HG03558 (cell line): ENCODE measurements around the gene SLC25A3.
"Not testable (repeated sequence)": the region's sequence is repeated elsewhere in the genome, so short reads cannot be mapped to it uniquely, and the experiment has no call there.

Source experiments
- ATAC-seq: cut with Tn5 transposase; IDR thresholded peaks from one replicate; pipeline ENCODE4 v1.9.1; 2021; ENCODE audit warnings: moderate number of reproducible peaks; ENCODE audit not compliant: unreplicated experiment; ENCODE audit errors: extremely low read depth

The SLC25A3 gene

GRCh38 chr12:98592825-98593322 lies 612 bp upstream of the SLC25A3 start:
- ATAC-seq, result peak; percentile 1

- no peak for ATAC-seq
These were observed 757 bp downstream of the SLC25A3 start for GRCh38 chr12:98594050-98594835.

- no peak for ATAC-seq
These were observed 1.9 kb downstream of the SLC25A3 start for GRCh38 chr12:98595243-98595988.

- ATAC-seq, result not testable (repeated sequence)
These were observed 3.8 kb downstream of the SLC25A3 start for GRCh38 chr12:98597313-98597712.

GRCh38 chr12:98601924-98602323 lies 8.4 kb downstream of the SLC25A3 start:
- ATAC-seq, result no peak

GRCh38 chr12:98606359-98606988 lies 13.0 kb downstream of the SLC25A3 start:
- no peak for ATAC-seq

- no peak for ATAC-seq
These were observed 17.1 kb downstream of the SLC25A3 start for GRCh38 chr12:98610596-98610995.

GRCh38 chr12:98612696-98613334 lies 19.3 kb downstream of the SLC25A3 start:
- ATAC-seq, result peak; percentile 57

GRCh38 chr12:98618952-98619351 lies 25.5 kb downstream of the SLC25A3 start:
- no peak for ATAC-seq

GRCh38 chr12:98635657-98636323 lies 42.3 kb downstream of the SLC25A3 start:
- ATAC-seq, result peak; percentile 86

GRCh38 chr12:98637068-98637467 lies 43.6 kb downstream of the SLC25A3 start:
- ATAC-seq, result no peak

- ATAC-seq, result no peak
These were observed 44.5 kb downstream of the SLC25A3 start for GRCh38 chr12:98638009-98638408.

GRCh38 chr12:98639491-98639890 lies 46.0 kb downstream of the SLC25A3 start:
- ATAC-seq, result no peak

- not testable (repeated sequence) for ATAC-seq
These were observed 49.3 kb downstream of the SLC25A3 start for GRCh38 chr12:98642801-98643200.

GRCh38 chr12:98644433-98644711 lies 50.9 kb downstream of the SLC25A3 start:
- peak; percentile 12 for ATAC-seq

- peak; percentile 81 for ATAC-seq
These were observed 51.5 kb downstream of the SLC25A3 start, which contains the start of the genes APAF1 and IKBIP for GRCh38 chr12:98644712-98645571. APAF1 (plus strand) TSS chr12:98645290; CDS start chr12:98648360, 3,070 bp downstream. IKBIP (minus strand) TSS chr12:98644788; CDS start chr12:98644701, 87 bp downstream.

GRCh38 chr12:98645572-98646067 lies 52.1 kb downstream of the SLC25A3 start:
- ATAC-seq, result peak; percentile 0

- ATAC-seq, result no peak
These were observed 53.0 kb downstream of the SLC25A3 start for GRCh38 chr12:98646294-98647090.
